ENCODE measurements around the gene KIF1A.
"Not testable (repeated sequence)": the region's sequence is repeated elsewhere in the genome, so short reads cannot be mapped to it uniquely, and the experiment has no call there.

The KIF1A gene

DNA sequence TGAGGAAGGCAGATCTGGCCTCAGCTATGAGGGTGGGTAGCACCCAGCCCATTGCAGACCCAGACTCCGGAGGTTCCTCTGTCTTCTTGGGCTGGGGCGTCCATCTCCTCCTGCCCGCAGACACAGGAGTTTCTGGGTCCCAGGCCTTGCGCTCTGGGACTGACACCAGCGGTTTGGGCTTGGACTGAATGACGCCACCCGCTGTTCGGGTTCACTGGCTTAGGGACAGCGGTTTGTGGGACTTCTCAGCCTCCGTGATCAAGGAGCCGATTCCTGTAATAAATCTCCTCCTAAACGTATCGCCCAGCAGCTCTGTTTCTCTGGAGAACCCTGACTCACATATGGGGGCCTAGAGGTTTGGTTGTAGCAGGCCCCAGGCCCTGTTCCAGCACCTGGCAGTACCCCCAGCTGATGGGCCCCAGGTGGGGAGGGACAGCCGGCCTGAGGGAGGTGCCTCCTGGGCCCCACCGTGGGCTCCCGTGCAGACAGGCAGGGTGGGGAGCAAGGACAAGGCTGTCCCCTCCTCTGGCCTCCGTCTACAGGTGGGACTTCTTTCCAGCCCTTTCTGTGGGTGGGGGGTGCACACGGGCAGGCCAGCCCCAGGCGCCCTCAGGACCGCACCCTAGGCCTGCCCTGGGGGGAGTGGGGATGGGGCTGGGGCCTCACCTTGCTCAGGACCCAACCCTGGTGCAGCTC lies 132.8 kb downstream of the KIF1A start:
- no peak for DNase-seq (ENCODE audit: low read depth in 2 of 2)

DNA sequence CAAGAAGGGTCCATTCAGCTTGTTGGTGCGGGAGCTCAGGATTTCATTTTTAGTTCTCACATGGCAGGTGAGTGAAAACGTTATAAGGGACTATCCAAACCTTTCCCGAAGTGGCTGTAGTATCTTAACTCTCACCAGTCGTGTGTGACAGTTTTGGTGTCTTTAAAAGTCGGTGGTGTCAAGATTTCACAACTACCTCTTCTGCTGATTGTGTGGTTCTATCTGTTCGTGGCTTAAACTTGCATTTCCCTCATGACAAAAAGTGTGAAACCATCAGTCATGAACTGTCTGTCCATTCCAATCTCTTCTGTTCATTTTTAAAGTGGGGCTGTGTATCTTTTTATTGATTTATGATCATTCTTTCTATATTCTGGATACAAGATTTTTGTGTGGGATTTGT lies 133.6 kb downstream of the KIF1A start:
- no peak for DNase-seq (ENCODE audit: low read depth in 2 of 2)

DNA sequence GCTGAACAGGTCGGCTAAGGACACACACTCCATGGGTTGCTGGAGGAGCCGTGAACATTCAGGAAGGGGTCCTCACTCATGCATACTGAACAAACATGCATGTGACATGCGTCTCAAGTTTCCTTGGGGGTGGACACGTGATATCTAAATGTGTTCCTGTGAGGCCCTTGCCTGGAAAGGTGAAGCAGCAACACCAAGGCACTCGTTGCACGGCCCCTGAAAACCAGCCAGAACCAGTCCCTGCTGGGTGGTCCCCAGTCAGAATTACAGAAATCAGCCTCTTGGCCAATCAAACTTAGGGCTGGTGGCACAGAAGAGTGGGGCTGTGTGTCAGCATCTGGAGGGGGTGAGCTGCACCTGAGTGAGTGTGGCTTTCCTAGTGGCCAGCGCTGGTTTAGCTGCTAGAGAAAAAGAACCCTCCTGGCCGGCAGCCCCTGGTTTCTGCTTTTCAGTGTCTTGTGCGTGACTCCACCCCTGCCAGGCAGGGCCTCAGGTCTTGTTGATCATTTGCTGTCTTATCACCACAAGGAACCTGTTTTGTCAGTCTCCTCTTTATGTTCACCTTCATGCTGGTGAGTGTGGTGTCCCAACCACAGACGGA lies 134.1 kb downstream of the KIF1A start:
- no peak for DNase-seq (ENCODE audit: low read depth in 2 of 2)

DNA sequence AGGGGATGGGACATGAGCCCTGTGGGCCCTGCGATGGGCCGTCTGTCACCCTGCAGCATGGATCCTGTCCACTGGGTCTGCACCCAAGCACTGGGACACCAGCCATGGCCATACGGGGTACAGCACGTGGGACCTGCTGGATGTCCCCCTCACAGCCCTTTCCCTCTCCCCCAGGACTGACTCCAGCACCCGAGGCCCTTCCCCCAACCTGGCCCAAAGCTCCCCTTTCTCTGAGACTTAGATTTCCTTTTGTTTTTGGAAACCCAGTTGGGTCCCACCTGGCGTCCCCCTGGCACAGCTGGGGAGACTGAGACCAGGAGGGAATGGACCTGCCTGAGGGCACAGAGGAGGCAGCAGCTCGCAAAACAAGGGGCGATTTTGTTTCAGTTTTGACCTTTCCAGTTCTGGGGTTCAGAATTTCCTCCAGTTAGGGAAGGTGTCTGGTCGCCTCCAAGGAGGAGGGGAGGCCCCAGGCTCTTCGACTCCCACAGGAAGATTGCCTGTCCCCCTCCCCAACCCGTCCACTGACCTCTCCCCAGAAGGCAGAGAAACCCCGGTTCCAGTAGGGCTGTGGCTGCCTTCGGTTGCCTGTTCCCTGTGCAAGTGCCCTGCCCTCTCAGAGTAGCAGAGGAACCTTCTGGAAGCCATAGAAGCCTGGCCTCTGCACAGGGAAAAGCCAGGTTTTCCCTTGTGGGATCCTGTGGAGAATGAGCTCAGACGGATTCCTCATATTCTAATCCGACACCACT lies 135.9 kb downstream of the KIF1A start:
- DNase-seq (ENCODE audit: low read depth in 2 of 2): not testable (repeated sequence)

DNA sequence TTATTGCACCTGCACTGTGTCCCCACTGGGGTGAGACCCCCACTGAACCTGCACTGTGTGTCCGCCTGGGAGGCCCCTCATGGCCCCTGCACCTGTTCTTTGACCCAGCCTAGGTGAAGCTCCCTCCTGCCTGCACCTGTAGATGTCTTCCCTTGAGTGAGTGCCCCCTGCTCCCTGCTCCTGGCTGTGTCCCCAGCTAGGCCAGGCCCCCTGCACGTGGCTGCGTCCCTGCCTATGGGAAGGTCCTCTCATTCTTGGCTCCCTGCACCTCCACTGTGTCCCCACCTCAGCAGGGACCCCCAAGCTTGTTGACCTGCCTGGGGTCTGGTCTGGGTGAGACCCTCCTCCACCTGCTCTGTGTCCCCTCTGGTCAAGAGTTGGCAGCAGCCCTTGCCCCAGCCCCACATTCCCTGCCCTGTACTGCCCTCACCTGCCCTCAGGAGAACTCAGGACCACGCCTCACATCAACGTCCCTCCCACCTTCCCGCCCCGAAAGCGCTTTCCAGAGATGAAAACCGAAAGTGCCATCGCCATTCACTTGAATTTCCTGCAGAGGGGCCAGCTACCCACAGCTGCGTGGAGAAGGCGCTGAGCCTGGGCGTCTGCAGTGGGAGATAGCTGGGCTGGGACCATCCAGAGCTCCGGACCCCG lies 136.6 kb downstream of the KIF1A start:
- not testable (repeated sequence) for DNase-seq (ENCODE audit: low read depth in 2 of 2)

DNA sequence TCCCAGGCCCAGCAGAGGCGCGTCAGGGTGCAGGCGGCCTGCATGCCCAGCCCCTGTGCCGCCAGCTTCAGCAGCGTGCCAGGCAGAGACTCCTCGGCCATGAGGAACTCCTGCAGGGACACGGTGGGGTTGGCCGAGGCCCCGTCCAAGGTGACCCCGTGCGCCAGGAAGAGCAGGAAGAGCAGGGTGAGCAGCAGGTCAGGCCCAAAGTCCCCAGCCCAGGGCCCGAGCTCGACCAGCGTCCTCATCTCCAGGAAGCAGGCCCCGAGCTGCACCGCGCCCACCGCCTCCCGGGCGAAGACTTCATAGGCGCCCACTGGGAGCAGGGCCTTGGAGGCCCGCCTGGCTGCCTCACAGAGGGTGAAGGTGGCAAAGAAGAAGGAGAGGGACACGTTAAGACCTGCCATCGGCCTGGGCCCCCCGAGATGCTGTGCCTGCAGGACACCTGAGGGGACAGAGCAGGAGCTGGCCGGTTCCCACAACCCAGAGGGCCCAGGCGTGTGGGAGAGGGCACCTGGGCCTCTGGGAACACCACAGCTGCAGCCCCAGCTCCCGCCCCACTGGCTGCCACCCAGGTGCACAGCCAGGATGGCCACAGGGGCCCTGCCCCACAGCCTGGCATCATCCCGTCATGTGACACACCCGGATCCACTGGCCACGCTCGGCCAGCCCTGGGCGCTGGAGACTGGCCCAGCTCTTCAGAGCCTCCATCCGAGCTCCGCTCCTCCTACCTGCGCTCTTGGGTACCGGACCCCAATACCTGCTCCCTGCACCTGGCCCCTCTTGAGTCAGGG lies 137.4 kb downstream of the KIF1A start, which contains the start of gene AQP12B:
Gene AQP12B (minus strand): TSS at position 455 of the 794 bp plus-strand sequence. CDS start 48 bp downstream, at position 407.
- not testable (repeated sequence) for DNase-seq (ENCODE audit: low read depth in 2 of 2)

DNA sequence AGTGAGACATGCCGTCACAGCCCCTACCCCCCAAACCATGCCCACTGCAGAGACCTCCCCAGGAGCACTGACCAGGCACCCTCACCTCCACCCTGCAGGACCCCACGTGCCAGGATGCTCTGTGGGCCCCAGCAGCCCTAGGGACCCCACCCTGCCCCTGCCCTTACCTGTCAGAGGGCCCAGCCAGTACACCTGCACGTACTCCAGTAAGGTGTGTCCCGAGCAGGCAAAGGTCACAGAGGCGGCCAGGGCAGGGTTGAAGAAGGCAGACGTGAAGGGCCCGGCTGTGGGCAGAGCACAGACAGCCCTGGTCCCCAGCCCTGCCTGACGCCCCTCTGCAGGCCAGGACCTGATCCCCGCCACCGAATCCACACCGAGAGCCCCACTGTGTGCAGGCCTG lies 139.8 kb downstream of the KIF1A start:
- not testable (repeated sequence) for DNase-seq (ENCODE audit: low read depth in 2 of 2)

DNA sequence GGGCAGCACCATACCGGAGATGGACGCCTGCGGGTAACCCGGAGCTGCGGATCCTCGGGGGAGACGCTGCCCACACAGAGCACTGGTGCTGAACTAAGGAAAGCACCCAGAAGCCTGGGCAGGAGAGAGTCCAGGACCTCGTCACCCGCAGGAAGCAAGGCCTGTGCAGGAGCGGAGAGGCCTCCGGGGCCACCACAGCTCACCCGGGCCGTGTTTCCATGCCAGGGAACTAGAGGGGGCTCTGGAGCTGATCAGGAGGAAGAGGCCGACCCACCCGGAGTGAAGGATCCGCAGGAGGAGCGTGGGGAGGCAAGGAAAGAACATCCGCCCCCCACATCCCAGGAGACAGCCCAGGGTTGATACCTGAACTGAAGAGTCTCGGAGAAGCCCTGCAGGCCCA lies 141.1 kb downstream of the KIF1A start:
- DNase-seq (ENCODE audit: low read depth in 2 of 2): not testable (repeated sequence)

DNA sequence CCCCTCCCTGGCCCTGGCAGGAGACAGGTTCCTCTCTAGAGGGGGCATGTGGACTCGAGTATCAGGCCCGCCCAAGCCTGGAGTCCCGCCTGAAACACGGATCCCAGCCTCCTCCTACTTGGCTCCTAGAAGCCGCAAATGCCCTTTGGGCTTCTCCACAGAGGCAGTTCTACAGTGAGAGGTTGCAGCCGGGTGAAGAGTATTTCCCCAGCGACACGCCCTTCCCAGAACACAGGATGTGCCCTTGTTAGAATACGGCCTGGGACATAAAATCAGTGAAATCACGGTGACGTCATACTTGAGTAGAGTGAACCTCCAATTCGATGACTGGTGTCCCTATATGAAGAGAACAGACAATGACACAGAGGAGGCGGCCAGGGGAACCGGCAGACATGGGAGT lies 142.0 kb downstream of the KIF1A start:
- DNase-seq (ENCODE audit: low read depth in 2 of 2): not testable (repeated sequence)

DNA sequence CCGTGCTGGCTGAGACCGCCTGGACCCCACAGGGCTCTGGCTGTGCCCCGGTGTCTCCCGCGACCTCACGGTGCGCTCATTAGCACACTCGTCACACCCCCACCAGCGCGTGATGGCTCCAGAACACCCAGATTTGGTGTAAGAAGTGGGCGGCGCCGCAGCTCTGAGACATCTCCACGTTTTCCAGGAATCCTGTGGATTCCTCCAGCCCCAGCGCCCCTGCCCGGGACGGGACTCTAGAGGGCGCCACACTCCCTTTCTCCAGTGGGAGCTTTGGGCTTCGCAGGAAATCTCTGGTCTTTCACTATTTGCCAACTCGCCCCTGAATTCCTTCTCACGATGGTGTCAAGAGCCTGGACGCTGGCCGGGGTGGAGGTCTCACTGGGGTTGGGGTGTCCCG lies 144.7 kb downstream of the KIF1A start:
- DNase-seq (ENCODE audit: low read depth in 2 of 2): not testable (repeated sequence)

DNA sequence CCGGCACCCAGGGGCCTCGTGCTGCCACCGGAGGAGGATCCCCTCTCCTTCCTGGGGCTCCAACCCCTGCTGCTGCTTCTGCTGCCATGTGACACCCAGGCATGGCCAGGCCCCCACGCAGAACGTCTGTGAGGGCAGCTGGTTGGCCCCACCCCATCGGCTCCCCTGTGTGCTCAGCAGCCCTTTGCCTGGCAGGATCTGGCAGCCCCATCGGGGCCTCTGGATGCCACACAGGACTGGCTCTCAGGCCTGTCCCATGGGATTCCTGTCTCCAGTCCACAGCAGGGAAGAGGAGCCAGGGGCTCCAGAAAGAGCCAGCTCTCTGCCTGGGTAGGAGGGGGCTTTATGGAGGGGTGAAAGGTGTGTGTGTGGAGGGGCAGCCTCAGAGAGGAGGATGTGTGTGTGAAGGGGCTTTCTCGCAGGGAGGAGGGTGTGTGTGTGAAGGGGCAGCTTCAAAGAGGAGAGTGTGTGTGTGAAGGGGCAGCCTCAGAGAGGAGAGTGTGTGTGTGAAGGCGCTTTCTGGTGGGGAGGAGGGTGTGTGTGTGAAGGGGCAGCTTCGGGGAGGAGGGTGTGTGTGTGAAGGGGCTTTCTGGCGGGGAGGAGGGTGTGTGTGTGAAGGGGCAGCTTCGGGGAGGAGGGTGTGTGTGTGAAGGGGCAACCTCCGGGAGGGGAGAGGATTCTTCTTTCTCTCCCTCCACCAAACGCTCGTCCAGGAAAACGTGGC lies 145.4 kb downstream of the KIF1A start:
- DNase-seq (ENCODE audit: low read depth in 2 of 2): not testable (repeated sequence)

DNA sequence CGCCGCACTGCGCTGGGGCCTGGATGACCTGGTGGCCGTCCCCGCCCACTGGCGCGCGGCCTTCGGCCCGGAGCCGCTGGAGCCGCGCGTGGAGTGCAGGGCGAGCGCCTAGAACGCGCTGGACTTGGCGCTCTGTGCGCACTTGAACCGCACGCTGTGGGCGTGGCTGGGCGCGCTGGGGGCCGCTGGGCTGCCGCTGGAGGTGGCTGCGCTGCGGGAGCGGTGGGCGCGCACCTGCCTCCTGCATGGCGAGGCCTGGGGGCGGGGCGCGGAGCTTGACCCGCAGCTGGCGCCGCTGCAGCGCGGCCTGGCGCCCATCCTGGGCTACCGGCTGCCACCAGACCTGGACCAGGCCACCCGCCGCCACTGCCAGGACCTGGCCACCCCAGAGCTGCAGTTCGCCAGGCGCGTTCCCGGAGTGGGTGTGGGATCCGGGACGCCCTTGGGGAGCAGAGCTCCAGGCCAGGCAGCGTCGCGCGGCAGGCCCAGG lies 147.3 kb downstream of the KIF1A start:
- no peak for DNase-seq (ENCODE audit: low read depth in 2 of 2)

DNA sequence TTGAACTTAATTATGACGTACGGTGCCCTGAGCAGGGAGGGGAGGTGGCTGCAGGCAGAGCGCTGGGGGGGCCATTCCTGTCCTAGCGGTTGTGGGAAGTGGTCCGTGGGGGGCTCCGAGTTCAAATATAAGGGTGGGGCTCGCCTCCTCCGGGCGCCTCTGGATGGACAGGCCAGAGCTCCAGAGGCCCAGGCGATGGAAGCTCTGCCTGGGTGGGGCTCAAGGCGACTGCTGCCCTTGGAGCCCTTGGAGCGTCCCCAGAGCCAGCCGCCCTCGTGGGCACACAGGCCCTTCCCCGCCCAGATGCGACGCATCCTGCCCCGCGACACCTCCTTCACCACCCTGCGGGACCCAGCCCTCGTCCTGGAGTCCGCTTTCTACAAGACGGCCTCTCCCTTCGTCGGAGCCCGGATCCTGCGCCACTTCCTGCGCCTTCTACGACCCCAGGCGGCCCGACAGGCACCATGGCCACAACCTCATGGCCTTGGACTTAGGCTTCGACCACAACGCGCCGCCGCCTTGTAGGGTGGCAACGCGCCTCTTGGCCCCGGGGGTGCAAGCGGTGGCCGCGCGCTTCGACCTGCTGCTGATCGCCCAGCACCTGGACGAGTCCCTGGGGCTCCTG lies 147.8 kb downstream of the KIF1A start:
- DNase-seq (ENCODE audit: low read depth in 2 of 2): no peak

DNA sequence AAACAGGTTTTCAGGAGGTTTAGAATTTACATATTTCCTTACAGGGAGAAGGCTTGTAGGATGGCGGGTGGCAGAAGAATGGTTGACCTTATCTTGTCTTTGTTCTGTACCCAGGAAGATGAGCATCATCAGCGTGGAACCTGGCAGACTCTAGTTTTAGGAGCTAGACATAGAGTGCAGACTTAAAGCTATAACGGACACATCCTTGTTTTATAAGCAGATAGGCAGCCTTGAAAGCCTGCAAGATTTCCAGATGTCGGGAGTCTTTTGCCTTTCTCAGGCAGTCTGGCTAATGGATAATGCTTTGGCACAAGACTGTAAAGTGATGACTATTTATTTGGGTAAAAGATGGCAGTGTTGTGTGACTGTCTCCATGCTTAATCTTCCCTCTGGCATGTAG lies 149.1 kb downstream of the KIF1A start:
- DNase-seq (ENCODE audit: low read depth in 2 of 2): no peak

DNA sequence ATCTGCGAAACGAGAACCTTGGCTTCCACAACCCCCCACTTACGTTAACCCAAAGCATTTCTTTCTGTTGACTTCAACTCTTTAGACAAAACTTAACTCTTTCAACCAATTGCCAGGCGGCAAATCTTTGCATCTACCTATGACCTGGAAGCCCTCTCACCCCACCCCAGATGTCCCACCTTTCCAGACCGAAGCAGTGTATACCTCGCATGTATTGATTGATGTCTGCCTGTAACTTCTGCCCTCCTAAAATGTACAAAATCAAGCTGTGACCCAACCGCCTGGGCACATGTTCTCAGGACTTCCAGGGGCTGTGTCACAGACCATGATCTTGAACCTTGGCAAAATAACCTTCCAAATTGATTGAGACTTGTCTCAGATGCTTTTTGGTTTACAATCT lies 149.6 kb downstream of the KIF1A start:
- no peak for DNase-seq (ENCODE audit: low read depth in 2 of 2)

DNA sequence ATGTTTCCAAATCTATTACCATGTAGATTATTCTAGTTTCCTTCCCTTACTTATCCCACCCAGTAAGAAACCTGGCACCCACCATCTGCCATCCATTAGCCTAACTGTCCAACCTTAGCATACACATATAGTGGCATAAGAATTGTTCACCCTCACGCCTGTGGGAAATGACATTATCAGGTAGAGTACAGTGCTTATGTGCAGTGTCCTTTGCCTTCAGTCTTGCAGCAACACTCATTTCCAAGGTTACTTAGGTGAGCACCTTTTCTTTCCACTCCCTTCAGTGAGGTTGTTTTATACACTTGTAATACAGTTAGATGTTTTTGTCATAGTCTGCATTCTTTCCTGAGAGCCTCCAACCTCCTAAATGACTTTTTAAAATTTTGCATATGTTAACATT lies 155.4 kb downstream of the KIF1A start:
- no peak for DNase-seq (ENCODE audit: low read depth in 2 of 2)
